ENCODE results near the gene ADH6. TPM values are rescaled to one million over a fixed set of nuclear protein-coding genes. Genes with fewer than 3 reads are reported as not detected.

Gene ADH6
- total RNA-seq, 2 donors from 2014 or later: 17.6 to 24.5 TPM

DNA sequence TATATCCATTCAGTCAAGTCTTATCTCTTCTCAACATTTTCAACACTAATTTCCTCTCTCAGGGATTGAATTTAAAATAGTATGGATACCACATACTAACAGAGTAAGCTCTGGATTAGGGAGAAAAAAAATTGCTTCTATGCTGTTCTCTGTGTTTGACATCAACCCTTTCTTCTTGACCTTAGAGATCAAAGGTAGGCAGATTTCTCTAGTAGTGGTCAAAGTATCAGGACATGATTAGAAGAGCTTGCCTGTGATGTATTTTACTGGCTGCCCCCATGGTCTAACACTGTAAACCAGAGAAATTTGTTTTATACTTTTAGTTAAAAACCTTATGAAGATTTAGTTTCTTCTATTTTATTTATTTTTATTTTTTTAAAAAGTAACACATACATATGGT, 8.3 kb downstream of the ADH6 start:
- no peak overlapping the region for H3K9ac ChIP-seq (ENCODE audit: low read depth in 2 of 2, low read length in 2 of 2)
- intact Hi-C loops (cut with DNase I): no loop called here
- no peak overlapping the region for H3K4me3 ChIP-seq
- no peaks in the 10 kb centered on the region for H3K9me3 ChIP-seq
- no peaks in the 10 kb centered on the region for H3K36me3 ChIP-seq
- DNase-seq: no peak
- H3K27me3 ChIP-seq: no peaks in the 10 kb centered on the region
- H3K27ac ChIP-seq: no peak overlapping the region
- TF ChIP-seq CTCF (IDR thresholded peaks at IDR 0.05): no peak
- no peaks in the 10 kb centered on the region for H3K4me1 ChIP-seq

GRCh38 chr4:99209671-99210070, 9.4 kb downstream of the ADH6 start:
- TF ChIP-seq CTCF (IDR thresholded peaks at IDR 0.05): no peak
- intact Hi-C loops (cut with DNase I): loop anchor here (10.0 kb wide), 1 partner anchor 255 kb away; no protein-coding TSS in a partner anchor
- Histone ChIP-seq H3K9me3 (no peaks in the 10 kb centered on the region), H3K9ac (ENCODE audit: low read depth in 2 of 2, low read length in 2 of 2) (no peak overlapping the region), H3K27ac (no peak overlapping the region), H3K36me3 (no peaks in the 10 kb centered on the region), H3K4me1 (peaks cover 5% of the 10 kb centered on the region), H3K4me3 (no peak overlapping the region), H3K27me3 (no peaks in the 10 kb centered on the region)
- no peak for DNase-seq

- H3K27ac ChIP-seq: no peak overlapping the region
- DNase-seq: no peak
- intact Hi-C loops (cut with DNase I): loop anchor here (10.0 kb wide), 1 partner anchor 256 kb away; no protein-coding TSS in a partner anchor
Observed at GRCh38 chr4:99208719-99209075, 10.3 kb downstream of the ADH6 start.

GRCh38 chr4:99207911-99208718, 10.9 kb downstream of the ADH6 start:
- Histone ChIP-seq H3K27me3 (no peaks in the 10 kb centered on the region), H3K4me1 (peaks cover 5% of the 10 kb centered on the region), H3K27ac (no peak overlapping the region), H3K4me3 (no peak overlapping the region), H3K9me3 (no peaks in the 10 kb centered on the region), H3K36me3 (no peaks in the 10 kb centered on the region), H3K9ac (ENCODE audit: low read depth in 2 of 2, low read length in 2 of 2) (no peak overlapping the region)
- TF ChIP-seq CTCF (IDR thresholded peaks at IDR 0.05): no peak
- no peak for DNase-seq
- intact Hi-C loops (cut with DNase I): loop anchor here (10.0 kb wide), 1 partner anchor 257 kb away; no protein-coding TSS in a partner anchor

More at GRCh38 chr4:99208719-99209075, 10.3 kb downstream of the ADH6 start:
- TF ChIP-seq CTCF (IDR thresholded peaks at IDR 0.05): no peak
- Histone ChIP-seq H3K36me3 (no peaks in the 10 kb centered on the region), H3K9me3 (no peaks in the 10 kb centered on the region), H3K4me1 (peaks cover 5% of the 10 kb centered on the region), H3K27me3 (no peaks in the 10 kb centered on the region), H3K9ac (ENCODE audit: low read depth in 2 of 2, low read length in 2 of 2) (no peak overlapping the region), H3K4me3 (no peak overlapping the region)

DNA sequence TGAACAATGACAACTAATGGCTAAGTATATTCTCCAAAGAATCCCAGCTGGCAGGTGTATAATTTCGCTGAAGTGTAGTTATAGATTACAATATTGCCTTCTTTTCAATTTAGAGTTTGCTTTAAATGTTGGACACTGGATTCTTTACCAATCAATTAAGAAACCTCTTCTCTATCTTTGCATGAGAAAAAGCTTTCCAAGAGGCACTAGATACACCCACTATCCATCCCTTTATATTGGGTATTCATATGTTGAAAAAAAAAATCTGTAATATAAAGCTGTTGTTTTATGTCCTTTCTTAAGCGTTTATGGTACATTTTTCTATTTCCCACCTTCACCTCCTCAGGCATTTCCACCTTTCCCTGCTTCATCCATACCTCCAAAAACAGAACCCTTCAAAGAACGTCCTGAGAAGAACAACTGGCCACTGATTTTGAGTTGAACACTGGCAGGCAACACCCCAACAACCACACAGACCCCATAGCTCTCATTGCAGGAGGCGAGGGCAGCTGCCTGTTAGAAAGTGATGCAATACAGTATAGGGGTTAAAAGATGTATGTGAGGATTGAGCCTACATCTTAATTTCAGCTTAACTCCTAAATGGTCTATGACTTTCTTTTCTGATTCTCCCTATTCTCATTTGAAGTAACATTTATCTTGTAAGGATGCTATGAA, 11.8 kb downstream of the ADH6 start:
- Histone ChIP-seq H3K4me3 (no peak overlapping the region), H3K9me3 (no peaks in the 10 kb centered on the region), H3K27ac (no peak overlapping the region), H3K4me1 (peaks cover 5% of the 10 kb centered on the region), H3K27me3 (no peaks in the 10 kb centered on the region), H3K9ac (ENCODE audit: low read depth in 2 of 2, low read length in 2 of 2) (no peak overlapping the region), H3K36me3 (no peaks in the 10 kb centered on the region)
- intact Hi-C loops (cut with DNase I): loop anchor here (10.0 kb wide), 1 partner anchor 258 kb away; no protein-coding TSS in a partner anchor
- no peak for DNase-seq
- no peak for TF ChIP-seq CTCF (IDR thresholded peaks at IDR 0.05)
